IPS-18c (cell line): ENCODE results near the gene CDRT4.

Experiments used
- H3K4me3 ChIP-seq: 2 replicates; pipeline ENCODE4 v1.7.0; 2013; ENCODE audit warnings: low read depth, mild to moderate bottlenecking, low read length, moderate library complexity; ENCODE audit not compliant: insufficient read depth
- H3K9me3 ChIP-seq: one replicate; pipeline ENCODE4 v1.6.1; 2013; ENCODE audit warnings: mild to moderate bottlenecking, low read length, moderate library complexity; ENCODE audit not compliant: control insufficient read depth, insufficient read depth

The CDRT4 gene

DNA sequence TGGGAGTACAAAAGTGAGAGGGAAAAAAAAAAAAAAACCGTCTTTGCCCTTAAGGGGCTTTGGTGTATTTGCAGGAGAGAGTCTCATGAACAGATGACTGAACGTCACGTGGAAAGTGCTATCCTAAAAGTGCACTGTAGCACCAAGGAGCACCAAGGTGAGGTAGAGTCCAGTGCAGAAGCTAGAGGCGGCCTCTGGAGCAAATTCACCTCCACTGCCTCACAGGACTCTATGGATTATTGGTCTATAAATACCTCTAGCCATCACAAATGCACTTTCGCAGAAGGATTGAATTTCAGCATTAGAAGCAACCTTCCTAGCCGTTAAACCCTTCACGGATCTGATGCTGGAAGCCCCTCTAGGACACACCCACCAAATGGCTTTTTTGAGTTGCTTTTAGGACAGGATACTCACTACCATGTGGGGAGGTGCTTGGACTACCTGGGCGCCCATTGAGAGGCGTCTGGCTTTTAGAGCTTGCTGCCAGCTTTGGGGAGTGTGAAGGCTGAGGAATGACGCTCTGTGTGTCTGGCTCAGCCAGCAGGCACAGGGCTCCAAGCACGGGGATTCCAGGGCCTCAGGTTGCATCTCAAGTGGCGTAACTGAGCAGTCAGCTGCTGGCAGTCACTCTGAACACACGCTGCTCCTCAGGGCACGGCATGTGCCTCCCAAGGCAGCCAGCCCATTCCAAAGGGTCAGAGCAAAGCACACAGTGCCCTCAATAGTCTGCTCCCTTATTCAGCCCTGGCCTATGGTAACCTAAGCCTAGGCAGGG, 52.7 kb downstream of the CDRT4 start:
- H3K4me3 ChIP-seq: no peak overlapping the region
- no peaks in the 10 kb centered on the region for H3K9me3 ChIP-seq

DNA sequence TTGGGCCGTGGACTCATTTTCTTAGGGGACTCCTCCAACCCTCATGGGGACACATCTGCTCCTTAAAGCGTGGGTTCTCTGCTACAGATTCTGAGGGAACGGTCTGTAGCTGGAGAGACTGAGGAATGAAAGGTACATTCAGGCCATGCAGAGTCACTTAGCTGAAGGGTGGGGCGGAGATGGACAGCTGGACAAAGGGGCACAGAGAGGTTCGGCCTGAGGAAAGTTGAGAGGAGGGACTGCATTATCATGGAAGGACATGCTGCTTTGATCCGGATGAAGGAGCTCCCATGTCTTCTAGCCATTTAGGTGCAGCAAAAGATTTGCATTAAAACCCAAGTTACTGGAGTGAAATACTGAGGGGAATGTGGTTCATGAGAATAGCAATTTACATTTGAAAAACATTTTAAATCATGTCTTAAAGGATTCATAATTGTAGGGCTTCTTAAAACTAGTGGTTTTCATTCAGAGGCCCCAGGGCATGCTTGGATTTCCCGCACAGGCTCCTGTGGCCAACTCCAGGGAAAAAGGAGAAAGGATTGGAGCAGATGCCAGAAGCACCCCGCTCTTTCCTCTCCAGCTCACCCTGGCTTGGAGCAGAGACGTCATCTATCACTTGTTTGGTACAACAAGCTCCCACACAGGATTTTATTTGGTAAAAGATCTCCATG, 54.2 kb downstream of the CDRT4 start:
- H3K9me3 ChIP-seq: no peaks in the 10 kb centered on the region
- no peak overlapping the region for H3K4me3 ChIP-seq

DNA sequence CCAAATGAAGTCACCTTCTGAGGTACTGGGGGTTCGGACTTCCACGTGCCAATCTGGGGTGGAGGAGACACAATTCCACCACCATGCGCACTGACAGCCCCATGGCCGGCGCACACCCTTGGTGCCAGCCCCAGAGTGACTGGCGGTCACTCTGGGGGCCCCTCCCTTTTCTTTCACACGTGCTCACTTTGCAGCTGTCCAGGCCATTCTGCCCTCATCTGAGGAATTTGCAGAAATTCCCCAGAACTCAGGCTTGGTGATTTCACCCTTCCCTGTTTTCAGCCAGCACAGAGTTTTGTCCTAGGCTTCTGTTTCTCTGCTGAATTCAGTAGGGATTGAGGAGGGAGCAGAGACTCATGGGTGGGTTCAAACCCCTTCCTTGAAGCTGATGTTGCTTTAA, 54.8 kb downstream of the CDRT4 start:
- Histone ChIP-seq H3K4me3 (no peak overlapping the region), H3K9me3 (no peaks in the 10 kb centered on the region)

GRCh38 chr17:15411384-15412198, 55.8 kb downstream of the CDRT4 start:
- Histone ChIP-seq H3K9me3 (no peaks in the 10 kb centered on the region), H3K4me3 (no peak overlapping the region; the same call in 1 of the 2 replicates)

GRCh38 chr17:15409721-15410250, 57.6 kb downstream of the CDRT4 start:
- Histone ChIP-seq H3K4me3 (no peak overlapping the region), H3K9me3 (no peaks in the 10 kb centered on the region)

GRCh38 chr17:15408803-15409202, 58.6 kb downstream of the CDRT4 start:
- H3K4me3 ChIP-seq: no peak overlapping the region
- no peaks in the 10 kb centered on the region for H3K9me3 ChIP-seq

- Histone ChIP-seq H3K9me3 (no peaks in the 10 kb centered on the region), H3K4me3 (no peak overlapping the region)
These were observed 61.3 kb downstream of the CDRT4 start for GRCh38 chr17:15406081-15406480.

DNA sequence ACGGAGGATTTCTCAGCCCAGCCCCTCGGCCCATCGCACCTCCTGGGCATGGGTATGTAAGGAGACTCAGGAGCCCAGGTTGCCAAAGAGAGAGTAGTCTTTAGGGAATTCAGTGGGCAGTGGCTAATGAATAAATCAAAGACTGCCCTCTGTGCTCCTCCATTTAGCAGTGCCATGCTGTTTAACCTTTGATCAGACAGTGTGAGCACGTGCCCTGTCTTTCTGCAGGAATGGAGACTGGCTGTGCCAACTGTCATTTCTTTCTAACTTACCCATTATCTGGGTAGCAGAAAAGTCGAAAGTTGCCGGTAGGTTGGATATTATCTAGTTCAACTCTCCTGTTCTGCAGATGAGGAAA, 62.4 kb downstream of the CDRT4 start:
- Histone ChIP-seq H3K4me3 (no peak overlapping the region), H3K9me3 (no peaks in the 10 kb centered on the region)

DNA sequence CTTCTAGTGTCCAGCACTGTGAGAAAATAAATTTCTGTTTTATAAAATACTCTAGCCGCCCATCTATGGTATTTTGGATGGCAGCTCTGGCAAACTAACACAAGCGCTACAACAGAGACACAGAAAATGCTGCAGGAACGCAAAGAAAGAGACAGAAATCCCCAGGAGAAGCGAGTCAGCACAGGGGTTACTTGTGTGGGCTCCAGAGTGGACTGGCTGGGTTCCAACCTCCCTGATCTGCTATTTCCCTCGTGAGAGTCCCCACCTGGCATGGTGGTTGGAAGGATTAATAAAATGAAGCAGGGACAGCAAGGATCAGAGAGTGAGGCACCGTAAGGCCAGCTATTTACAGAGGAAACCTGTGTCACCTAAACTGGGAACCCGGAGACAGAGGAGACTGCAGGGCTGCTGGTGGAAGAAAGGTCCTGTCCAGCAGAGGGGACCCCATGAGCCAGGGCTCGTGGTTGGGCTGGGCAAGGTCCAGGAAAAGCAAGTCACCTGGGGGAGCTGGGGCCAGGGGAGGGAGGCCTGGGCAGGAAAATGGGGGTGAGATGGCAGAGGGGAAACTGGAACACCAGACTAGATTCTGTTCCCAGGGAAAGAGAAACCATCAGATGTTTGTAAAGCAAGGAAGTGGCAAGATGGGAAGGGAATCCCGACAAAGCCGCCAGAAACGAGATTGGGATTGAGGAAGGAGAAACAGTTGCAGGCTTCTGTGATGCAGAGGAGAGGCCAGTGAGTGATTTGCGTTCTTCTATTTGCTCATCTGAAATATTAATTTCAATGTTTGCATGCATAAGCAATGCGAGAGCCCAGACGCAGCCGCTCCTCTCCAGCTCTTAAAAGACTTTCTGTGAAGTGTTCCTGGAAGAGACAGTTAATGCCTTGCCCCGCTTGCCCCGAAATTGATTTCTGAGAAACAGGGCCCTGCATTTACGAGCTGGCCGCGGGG, 63.0 kb downstream of the CDRT4 start:
- H3K4me3 ChIP-seq: no peak overlapping the region
- no peaks in the 10 kb centered on the region for H3K9me3 ChIP-seq

DNA sequence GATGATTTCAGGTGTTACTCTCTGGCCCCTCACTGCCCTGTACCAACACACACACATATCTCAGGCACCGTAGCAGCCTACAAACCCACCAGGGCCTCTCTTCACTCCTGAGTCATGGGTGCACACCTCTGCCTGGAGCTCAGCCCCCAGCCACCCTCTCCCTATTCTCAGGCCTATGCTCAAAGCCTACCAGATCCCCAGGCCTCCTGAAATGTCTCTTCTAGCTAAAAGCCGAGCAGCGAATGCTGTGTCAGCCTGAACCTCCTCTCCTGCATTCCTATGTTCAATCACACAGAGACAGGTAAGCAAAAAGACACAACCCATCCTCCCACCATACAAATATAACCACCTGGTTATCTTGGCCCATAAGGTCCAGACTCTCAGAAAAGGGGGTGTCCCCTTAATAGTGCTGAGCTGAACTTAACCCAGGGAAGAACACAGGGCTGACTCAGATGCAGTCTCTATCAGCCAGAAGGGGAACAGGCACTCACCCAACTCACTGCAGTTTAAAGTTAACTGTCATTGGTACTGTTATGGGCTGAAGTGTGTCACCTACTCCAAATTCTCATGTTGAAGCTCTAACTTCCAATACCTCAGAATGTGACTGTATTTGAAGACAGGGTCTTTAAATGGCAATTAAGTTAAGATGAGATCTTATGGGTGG, 64.0 kb downstream of the CDRT4 start:
- Histone ChIP-seq H3K9me3 (no peaks in the 10 kb centered on the region), H3K4me3 (no peak overlapping the region)

DNA sequence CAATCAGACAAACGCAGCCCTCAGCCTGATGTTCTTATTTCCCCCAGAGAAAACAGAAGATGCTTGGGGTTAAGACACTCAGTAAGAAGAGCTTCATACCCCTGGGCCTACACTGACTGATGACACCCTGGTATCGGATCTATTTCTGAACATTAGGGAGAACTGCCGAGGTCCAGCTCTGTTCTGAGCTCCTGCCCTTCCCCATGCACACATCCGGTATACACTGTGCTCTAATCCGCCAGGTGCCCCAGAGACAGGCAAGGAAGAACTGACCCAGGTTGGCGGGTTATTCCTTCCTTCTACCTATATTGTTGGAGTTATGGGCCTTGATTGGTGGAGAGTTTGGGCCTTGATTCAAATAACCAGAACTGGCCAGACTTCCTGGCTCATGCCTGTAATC, 68.0 kb downstream of the CDRT4 start:
- H3K4me3 ChIP-seq: no peak overlapping the region
- no peaks in the 10 kb centered on the region for H3K9me3 ChIP-seq

DNA sequence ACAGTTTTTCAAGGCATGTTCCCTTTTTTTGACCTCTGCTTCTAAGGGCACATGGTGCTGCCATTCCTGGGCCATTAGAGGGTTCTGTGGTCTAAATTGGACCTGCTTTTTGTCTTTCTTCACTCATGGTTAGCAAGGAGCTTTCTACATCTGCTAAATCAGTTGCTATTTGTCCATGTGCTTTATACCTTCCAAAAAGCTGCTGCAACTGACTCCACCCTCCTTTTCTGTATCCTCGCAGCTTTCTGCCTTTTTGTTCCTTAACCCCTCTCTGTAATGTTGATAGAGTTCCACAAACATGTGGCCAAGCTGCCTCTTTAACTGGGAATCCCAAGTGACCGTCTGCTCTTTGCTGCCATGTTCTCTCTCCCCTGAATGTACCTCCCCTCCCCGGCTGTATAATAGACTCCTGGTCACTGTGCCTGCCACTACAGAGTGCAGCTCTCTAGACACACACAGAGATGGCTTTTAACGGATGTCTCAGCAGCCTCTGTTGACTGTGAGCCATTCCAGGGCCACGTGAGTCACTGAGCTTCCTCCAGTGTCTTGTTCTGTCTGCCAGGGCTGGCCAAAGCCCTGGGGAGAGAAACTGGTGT, 68.6 kb downstream of the CDRT4 start:
- no peaks in the 10 kb centered on the region for H3K9me3 ChIP-seq

GRCh38 chr17:15398291-15398690, 69.1 kb downstream of the CDRT4 start:
- Histone ChIP-seq H3K9me3 (no peaks in the 10 kb centered on the region), H3K4me3 (no peak overlapping the region)

More for the DNA sequence above, 68.6 kb downstream of the CDRT4 start:
- no peak overlapping the region for H3K4me3 ChIP-seq

DNA sequence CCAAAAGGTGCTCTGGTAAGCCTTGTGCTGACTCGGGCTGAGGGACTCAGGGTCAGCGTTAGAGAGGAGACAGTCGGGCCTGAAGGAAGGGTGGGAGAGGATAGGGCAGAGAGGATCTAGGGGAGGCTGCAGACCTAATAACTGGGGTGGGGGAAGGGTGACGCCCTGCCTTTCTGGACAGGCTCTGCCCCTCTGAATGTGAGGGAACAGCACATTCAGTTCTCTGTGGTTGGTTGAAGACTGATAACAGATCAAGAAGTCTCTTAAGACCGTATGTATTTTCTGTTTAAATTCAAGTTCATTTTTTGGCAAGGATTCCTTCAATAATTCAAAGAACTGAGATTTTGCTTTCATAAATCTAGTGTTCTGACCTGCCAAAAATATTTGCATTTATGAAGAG, 69.8 kb downstream of the CDRT4 start:
- H3K4me3 ChIP-seq: no peak overlapping the region
- H3K9me3 ChIP-seq: no peaks in the 10 kb centered on the region

GRCh38 chr17:15395091-15395490, 72.3 kb downstream of the CDRT4 start:
- Histone ChIP-seq H3K9me3 (no peaks in the 10 kb centered on the region), H3K4me3 (no peak overlapping the region)

DNA sequence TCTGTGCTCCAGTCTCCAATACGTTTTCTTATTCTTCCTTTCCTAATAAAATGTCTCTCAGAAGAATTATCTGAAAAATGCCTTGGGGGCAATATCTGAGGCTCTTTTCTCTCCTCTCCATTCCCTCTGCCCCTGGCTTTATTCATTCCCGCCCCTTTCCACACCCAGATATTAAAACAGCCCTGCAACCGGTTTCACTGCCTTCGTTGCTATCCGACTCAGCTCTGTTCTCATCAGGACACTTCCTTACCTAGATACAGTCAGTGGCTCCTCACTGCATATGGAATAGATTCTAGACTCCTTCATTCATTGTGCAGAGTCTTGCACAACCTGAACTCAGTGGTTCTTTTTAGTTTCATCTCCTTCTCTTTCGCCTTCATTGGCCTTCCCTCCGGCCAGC, 74.0 kb downstream of the CDRT4 start:
- Histone ChIP-seq H3K9me3 (no peaks in the 10 kb centered on the region), H3K4me3 (no peak overlapping the region)
